ENCODE data around the gene SEMA6B. TPM values are rescaled to one million over a fixed set of nuclear protein-coding genes. Genes with fewer than 3 reads are reported as not detected.
"Not testable (repeated sequence)": the region's sequence is repeated elsewhere in the genome, so short reads cannot be mapped to it uniquely, and the experiment has no call there.

SEMA6B gene
- total RNA-seq, 1 donor from 2014 or later = not detected

GRCh38 chr19:4570916-4571304, 11.4 kb upstream of the SEMA6B start:
- TF ChIP-seq, protein P1, sequence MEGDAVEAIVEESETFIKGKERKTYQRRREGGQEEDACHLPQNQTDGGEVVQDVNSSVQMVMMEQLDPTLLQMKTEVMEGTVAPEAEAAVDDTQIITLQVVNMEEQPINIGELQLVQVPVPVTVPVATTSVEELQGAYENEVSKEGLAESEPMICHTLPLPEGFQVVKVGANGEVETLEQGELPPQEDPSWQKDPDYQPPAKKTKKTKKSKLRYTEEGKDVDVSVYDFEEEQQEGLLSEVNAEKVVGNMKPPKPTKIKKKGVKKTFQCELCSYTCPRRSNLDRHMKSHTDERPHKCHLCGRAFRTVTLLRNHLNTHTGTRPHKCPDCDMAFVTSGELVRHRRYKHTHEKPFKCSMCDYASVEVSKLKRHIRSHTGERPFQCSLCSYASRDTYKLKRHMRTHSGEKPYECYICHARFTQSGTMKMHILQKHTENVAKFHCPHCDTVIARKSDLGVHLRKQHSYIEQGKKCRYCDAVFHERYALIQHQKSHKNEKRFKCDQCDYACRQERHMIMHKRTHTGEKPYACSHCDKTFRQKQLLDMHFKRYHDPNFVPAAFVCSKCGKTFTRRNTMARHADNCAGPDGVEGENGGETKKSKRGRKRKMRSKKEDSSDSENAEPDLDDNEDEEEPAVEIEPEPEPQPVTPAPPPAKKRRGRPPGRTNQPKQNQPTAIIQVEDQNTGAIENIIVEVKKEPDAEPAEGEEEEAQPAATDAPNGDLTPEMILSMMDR (conservative IDR thresholded peaks at IDR 0.05; ENCODE audit: low read depth, low read length) = no peak
- no peak for DNase-seq (ENCODE audit: low read depth)
- H3K4me3 ChIP-seq (ENCODE audit: low read depth, low read length) = no peak overlapping the region

DNA sequence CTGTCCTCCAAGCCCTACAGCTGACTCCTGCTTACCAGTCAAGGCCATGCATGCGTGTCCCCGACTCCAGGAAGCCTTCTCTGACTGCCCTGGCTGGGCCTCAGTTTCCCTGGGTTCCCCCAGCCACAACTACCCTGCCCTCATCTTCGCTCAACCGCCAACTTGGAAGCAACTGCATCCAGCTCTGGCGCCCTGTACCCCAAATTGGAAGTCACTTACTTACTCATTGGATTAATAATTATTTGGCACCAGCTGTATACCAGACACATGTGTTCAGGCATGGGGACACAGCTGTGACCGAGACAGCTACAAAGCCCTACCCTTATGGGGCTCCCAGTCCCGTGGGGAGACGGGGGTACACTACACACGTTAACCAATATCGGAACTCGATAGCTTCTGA, 10.9 kb upstream of the SEMA6B start:
- no peak overlapping the region for H3K4me3 ChIP-seq (ENCODE audit: low read depth, low read length)
- DNase-seq (ENCODE audit: low read depth) = no peak
- TF ChIP-seq, protein P1 (conservative IDR thresholded peaks at IDR 0.05; ENCODE audit: low read depth, low read length) = no peak

DNA sequence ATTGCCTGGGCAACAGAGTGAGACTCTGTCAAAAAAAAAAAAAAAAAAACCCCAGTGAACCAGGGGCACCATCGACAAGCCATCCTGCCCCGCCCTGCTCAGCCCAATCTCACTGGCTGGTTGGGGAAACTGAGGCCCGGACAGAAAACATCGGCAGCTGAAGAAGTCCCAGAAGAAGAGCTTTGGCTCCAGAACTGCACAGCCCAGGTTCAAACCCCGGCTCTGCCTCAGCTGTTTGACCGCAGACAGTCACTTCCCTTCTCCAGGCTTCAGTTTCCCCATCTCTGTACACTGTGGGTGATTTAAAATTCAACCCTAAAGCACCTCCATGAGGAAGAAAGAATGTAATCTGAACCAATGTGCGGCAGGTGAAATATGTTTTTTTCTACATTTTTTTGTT, 9.4 kb upstream of the SEMA6B start:
- no peak overlapping the region for H3K4me3 ChIP-seq (ENCODE audit: low read depth, low read length)
- no peak for DNase-seq (ENCODE audit: low read depth)
- TF ChIP-seq, protein P1 (conservative IDR thresholded peaks at IDR 0.05; ENCODE audit: low read depth, low read length) = no peak

GRCh38 chr19:4567584-4568071, 8.1 kb upstream of the SEMA6B start:
- H3K4me3 ChIP-seq (ENCODE audit: low read depth, low read length) = no peak overlapping the region
- TF ChIP-seq, protein P1 (conservative IDR thresholded peaks at IDR 0.05; ENCODE audit: low read depth, low read length) = peak; percentile 85
- no peak for DNase-seq (ENCODE audit: low read depth)

GRCh38 chr19:4566402-4567051, 7.0 kb upstream of the SEMA6B start:
- DNase-seq (ENCODE audit: low read depth) = no peak
- TF ChIP-seq, protein P1 (conservative IDR thresholded peaks at IDR 0.05; ENCODE audit: low read depth, low read length) = no peak
- no peak overlapping the region for H3K4me3 ChIP-seq (ENCODE audit: low read depth, low read length)

DNA sequence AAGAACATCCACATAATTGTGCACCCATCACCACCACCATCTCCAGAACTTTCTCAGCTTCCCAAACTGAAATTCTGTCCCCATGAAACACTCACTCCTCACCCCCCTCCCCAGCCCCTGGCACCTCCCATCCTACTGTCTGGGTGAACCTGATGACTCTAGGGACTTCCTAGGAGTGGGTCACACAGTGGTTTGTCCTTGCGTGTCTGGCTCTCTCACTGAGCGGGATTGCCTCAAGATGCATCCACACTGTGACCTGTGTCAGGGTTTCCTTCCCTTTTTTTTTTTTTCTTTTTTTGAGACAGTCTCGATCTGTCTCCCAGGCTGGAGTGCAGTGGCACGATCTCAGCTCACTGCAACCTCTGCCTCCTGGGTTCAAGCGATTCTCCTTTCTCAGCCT, 4.1 kb upstream of the SEMA6B start:
- not testable (repeated sequence) for DNase-seq (ENCODE audit: low read depth); H3K4me3 ChIP-seq (ENCODE audit: low read depth, low read length)

DNA sequence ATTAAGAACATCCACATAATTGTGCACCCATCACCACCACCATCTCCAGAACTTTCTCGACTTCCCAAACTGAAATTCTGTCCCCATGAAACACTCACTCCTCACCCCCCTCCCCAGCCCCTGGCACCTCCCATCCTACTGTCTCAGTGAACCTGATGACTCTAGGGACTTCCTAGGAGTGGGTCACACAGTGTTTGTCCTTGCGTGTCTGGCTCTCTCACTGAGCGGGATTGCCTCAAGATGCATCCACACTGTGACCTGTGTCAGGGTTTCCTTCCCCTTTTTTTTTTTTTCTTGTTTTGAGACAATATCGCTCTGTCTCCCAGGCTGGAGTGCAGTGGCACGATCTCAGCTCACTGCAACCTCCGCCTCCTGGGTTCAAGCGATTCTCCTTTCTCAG, 2.6 kb upstream of the SEMA6B start:
- not testable (repeated sequence) for H3K4me3 ChIP-seq (ENCODE audit: low read depth, low read length); DNase-seq (ENCODE audit: low read depth)
